CD8-positive, alpha-beta memory T cell (primary cell): ENCODE results near the gene PGM2. TPM values are rescaled to one million over a fixed set of nuclear protein-coding genes. Genes with fewer than 3 reads are reported as not detected.

Experiments used
- CTCF ChIA-PET: fragments of 350-600 bp; sonication (Branson Sonifier 250); formaldehyde crosslinking; loops from one replicate; lab custom pipeline; 2021; ENCODE audit warnings: antibody characterized with exemption; lab: Charles Lee
- POLR2A ChIA-PET: fragments of 350-600 bp; sonication (Branson Sonifier 250); formaldehyde crosslinking; loops from one replicate; lab custom pipeline; 2021; ENCODE audit warnings: antibody characterized with exemption; lab: Charles Lee
- DNase-seq, 5 donors: peaks; one replicate each; pipeline versions ENCODE4 v3.0.0 to v3.0.0-alpha.2; 2020 to 2022; ENCODE audit warnings: mixed read lengths in 1 of 5
- H3K27ac ChIP-seq: one replicate; pipeline ENCODE4 v1.7.0; 2013; ENCODE audit warnings: low read depth, mild to moderate bottlenecking, low read length, moderate library complexity
- H3K27me3 ChIP-seq: 2 replicates; pipeline ENCODE4 v1.7.0; 2013; ENCODE audit warnings: low read length, mild to moderate bottlenecking; ENCODE audit not compliant: insufficient read depth, poor library complexity, severe bottlenecking
- H3K36me3 ChIP-seq: 2 replicates; pipeline ENCODE4 v1.7.0; 2013; ENCODE audit warnings: mild to moderate bottlenecking, low read length, moderate library complexity; ENCODE audit not compliant: insufficient read depth
- H3K4me1 ChIP-seq: 2 replicates; pipeline ENCODE4 v1.7.0; 2013; ENCODE audit warnings: mild to moderate bottlenecking, low read length, moderate library complexity; ENCODE audit not compliant: insufficient read depth
- H3K4me3 ChIP-seq: 2 replicates; pipeline ENCODE4 v1.7.0; 2013; ENCODE audit warnings: mild to moderate bottlenecking, low read length
- H3K9me3 ChIP-seq: 2 replicates; pipeline ENCODE4 v1.7.0; 2013; ENCODE audit warnings: mild to moderate bottlenecking, low read length
- H3K27ac Mint-ChIP-seq, 8 donors: one replicate each; pipeline ENCODE4 v1.8.0; 2020 to 2021; ENCODE audit warnings: mixed read lengths in 8 of 8, mild to moderate bottlenecking in 6 of 8, inconsistent platforms in 3 of 8, moderate library complexity in 3 of 8
- H3K27me3 Mint-ChIP-seq, 2 donors: one replicate each; pipeline ENCODE4 v1.8.0; 2020 to 2021; ENCODE audit warnings: mixed read lengths in 2 of 2, mild to moderate bottlenecking in 1 of 2, moderate library complexity in 1 of 2
- H3K36me3 Mint-ChIP-seq, 3 donors: one replicate each; pipeline ENCODE4 v1.8.0; 2020 to 2021; ENCODE audit warnings: mixed read lengths in 3 of 3, inconsistent platforms in 1 of 3, mild to moderate bottlenecking in 1 of 3
- H3K4me1 Mint-ChIP-seq, 3 donors: one replicate each; pipeline ENCODE4 v1.8.0; 2020 to 2021; ENCODE audit warnings: mixed read lengths in 3 of 3, inconsistent platforms in 1 of 3, mild to moderate bottlenecking in 1 of 3
- H3K4me3 Mint-ChIP-seq, 7 donors: one replicate each; pipeline ENCODE4 v1.8.0; 2020 to 2021; ENCODE audit warnings: mixed read lengths in 7 of 7, mild to moderate bottlenecking in 6 of 7, moderate library complexity in 4 of 7, inconsistent platforms in 2 of 7
- H3K9me3 Mint-ChIP-seq, 5 donors: one replicate each; pipeline ENCODE4 v1.8.0; 2020 to 2022; ENCODE audit warnings: mixed read lengths in 5 of 5, mild to moderate bottlenecking in 3 of 5, moderate library complexity in 2 of 5, inconsistent platforms in 1 of 5
- polyA plus RNA-seq: library from polyadenylated mRNA; unstranded; fragments of 300-500 nt; fragmentation: Illumina TruSeq; gene quantifications from one replicate; pipeline ENCODE4 v1.2.3, GENCODE V29; 2021
- total RNA-seq, 2 experiments: library from RNA; stranded (reverse); gene quantifications; one replicate each; pipeline ENCODE4 v1.2.3, GENCODE V29; 2021

The PGM2 gene
- total and polyA plus RNA-seq, 3 experiments from 2014 or later, result 18.1 to 65.9 (median 62.3) TPM

DNA sequence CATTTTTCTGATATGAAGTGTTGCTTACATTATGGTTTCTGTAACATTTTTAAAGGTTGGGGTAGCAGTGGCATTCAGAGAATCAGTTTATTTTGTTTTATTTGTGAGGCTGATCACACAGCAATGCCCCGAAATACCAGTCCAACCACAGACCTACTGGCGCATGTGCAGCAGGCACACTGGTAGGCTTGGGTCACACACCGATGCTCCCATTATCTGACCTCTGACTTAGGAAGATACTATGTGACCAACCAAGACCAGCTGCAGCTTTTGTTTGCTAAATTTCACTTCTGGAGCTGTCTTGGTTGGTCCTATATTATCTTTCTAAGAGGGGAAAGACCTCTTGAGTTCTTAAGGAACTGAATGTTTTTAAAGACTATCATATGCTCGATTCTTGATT, 18.7 kb downstream of the PGM2 start:
- no peaks in the 10 kb centered on the region for H3K4me1 Mint-ChIP-seq
- H3K4me3 Mint-ChIP-seq, result no peak overlapping the region
- POLR2A ChIA-PET, result no interaction called here
- Histone ChIP-seq H3K27me3 (no peaks in the 10 kb centered on the region), H3K27ac (no peak overlapping the region), H3K4me1 (no peaks in the 10 kb centered on the region), H3K36me3 (peaks cover 26% of the 10 kb centered on the region), H3K9me3 (no peaks in the 10 kb centered on the region), H3K4me3 (no peak overlapping the region)
- DNase-seq, result no peak
- peaks cover 13 to 71% (median 34%) of the 10 kb centered on the region in 3 donors for H3K36me3 Mint-ChIP-seq
- H3K27ac Mint-ChIP-seq, result no peak overlapping the region
- H3K27me3 Mint-ChIP-seq, result no peaks in the 10 kb centered on the region
- no peaks in the 10 kb centered on the region for H3K9me3 Mint-ChIP-seq
- CTCF ChIA-PET, result no interaction called here

DNA sequence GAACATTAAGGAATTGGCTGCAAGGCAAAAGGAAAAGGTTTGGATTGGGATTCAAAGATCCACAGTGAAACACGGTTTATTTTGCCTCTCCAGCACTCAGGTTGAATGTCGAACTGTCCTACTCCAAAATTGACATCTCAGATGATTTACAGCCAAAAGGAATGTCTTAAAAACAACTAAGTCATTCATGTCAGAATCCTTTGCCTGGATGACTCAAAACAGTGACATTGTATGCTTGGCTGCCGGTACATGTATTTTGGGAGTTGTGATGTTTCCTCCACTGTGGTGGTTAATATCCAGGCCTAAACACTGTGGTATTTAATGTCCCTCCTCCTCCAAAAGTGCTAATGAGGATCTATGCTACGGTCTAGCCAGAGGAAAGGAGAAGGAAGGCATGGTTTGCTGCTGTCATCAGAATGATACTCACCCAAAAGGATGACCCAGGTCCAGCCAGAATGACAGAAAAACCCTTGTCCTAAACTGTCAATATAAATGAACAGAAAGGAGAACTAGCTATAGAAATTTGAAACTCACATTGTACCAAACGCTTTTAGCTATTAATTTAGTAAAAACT, 20.9 kb downstream of the PGM2 start:
- CTCF ChIA-PET, result no interaction called here
- POLR2A ChIA-PET, result no interaction called here
- no peak overlapping the region for H3K27ac Mint-ChIP-seq
- H3K4me3 Mint-ChIP-seq, result no peak overlapping the region
- Histone ChIP-seq H3K4me3 (no peak overlapping the region), H3K27me3 (no peaks in the 10 kb centered on the region), H3K4me1 (no peaks in the 10 kb centered on the region), H3K9me3 (no peaks in the 10 kb centered on the region), H3K36me3 (peaks cover 20% of the 10 kb centered on the region), H3K27ac (no peak overlapping the region)
- peaks cover 0 to 2% (median 0%) of the 10 kb centered on the region in 3 donors for H3K4me1 Mint-ChIP-seq
- H3K27me3 Mint-ChIP-seq, result no peaks in the 10 kb centered on the region
- peaks cover 13 to 68% (median 38%) of the 10 kb centered on the region in 3 donors for H3K36me3 Mint-ChIP-seq
- DNase-seq, result no peak
- H3K9me3 Mint-ChIP-seq, result no peaks in the 10 kb centered on the region

DNA sequence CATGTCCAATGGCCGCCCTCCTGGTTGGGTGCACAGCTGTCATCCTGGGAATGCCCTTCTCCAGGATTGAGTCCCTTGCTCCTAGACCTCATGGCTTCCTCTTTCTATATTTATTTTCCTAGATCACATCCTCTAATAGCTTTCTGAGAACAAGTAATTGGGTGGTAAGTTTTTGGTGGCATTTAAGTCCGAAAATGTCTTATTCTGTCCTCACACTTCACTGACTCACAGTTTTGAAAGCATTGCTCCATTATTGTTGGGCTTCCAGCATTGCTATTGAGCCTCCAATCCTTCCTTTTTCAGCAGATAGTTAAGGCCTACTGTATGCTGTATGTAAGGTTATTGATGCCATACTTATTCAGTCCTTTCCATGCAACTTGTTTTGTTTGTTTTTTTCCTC, 25.9 kb downstream of the PGM2 start:
- Histone ChIP-seq H3K9me3 (no peaks in the 10 kb centered on the region), H3K27me3 (no peaks in the 10 kb centered on the region), H3K4me1 (no peaks in the 10 kb centered on the region), H3K4me3 (no peak overlapping the region), H3K36me3 (peaks cover 8% of the 10 kb centered on the region), H3K27ac (no peak overlapping the region)
- Mint-ChIP-seq H3K4me3 (no peak overlapping the region), H3K9me3 (no peaks in the 10 kb centered on the region), H3K27ac (peak overlapping the region in 1 of 8 donors; percentile 6), H3K4me1 (peaks cover 0 to 4% (median 0%) of the 10 kb centered on the region in 3 donors), H3K36me3 (peaks cover 0 to 67% (median 29%) of the 10 kb centered on the region in 3 donors), H3K27me3 (no peaks in the 10 kb centered on the region)
- POLR2A ChIA-PET, result no interaction called here
- CTCF ChIA-PET, result interaction anchor here (0.6 to 1.4 kb wide), 2 partner anchors 48 to 269 kb away, joined by 3 to 4 read pairs; no protein-coding TSS in a partner anchor
- no peak for DNase-seq

DNA sequence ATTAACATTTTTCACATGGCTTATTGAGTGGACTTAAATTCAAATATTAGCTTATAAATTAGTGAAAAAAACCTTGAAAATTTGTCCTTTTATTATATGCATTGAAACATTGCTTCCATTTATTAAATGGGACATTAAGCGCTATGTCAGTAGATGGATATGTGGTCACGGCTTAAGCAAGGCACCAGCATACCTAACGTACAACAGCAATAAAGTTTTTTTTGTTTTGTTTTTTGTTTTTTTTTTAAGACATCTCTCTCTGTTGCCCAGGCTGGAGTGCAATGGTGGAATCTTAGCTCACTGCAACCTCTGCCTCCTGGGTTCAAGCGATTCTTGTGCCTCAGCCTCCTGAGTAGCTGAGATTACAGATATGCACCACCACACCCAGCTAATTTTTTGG, 31.6 kb downstream of the PGM2 start:
- DNase-seq, result no peak
- H3K4me1 ChIP-seq, result no peaks in the 10 kb centered on the region
- Mint-ChIP-seq H3K4me3 (no peak overlapping the region), H3K4me1 (no peaks in the 10 kb centered on the region), H3K36me3 (peaks cover 12 to 70% (median 16%) of the 10 kb centered on the region in 3 donors), H3K27ac (no peak overlapping the region), H3K9me3 (no peaks in the 10 kb centered on the region), H3K27me3 (no peaks in the 10 kb centered on the region)
- H3K9me3 ChIP-seq, result no peaks in the 10 kb centered on the region
- no peak overlapping the region for H3K4me3 ChIP-seq
- H3K27ac ChIP-seq, result no peak overlapping the region
- POLR2A ChIA-PET, result no interaction called here
- CTCF ChIA-PET, result interaction anchor here (0.9 to 1.4 kb wide), 3 partner anchors 16 to 178 kb away, joined by 3 to 5 read pairs (median 4); no protein-coding TSS in a partner anchor
- no peaks in the 10 kb centered on the region for H3K27me3 ChIP-seq
- peaks cover 3% of the 10 kb centered on the region for H3K36me3 ChIP-seq

DNA sequence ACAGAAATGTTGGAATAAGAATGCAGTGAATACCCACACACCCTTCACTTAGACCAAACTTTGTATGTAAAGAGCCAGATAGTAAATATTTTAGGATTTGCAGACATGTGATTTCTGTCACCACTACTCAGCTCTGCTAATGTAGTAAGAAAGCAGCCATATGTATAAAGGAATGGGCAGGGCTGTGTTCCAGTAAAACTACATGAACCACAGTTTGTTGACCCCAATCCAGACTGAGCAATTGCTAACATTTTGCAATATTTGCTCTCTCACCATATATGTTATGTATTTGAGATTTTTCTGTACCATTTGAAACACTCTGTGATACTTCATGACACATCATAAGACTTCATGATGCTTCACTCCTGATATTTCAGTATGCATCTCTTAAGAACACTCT, 32.4 kb downstream of the PGM2 start:
- Histone ChIP-seq H3K36me3 (peaks cover 5% of the 10 kb centered on the region), H3K4me3 (no peak overlapping the region), H3K4me1 (no peaks in the 10 kb centered on the region), H3K9me3 (no peaks in the 10 kb centered on the region), H3K27me3 (no peaks in the 10 kb centered on the region), H3K27ac (no peak overlapping the region)
- Mint-ChIP-seq H3K27me3 (no peaks in the 10 kb centered on the region), H3K4me1 (no peaks in the 10 kb centered on the region), H3K4me3 (no peak overlapping the region), H3K27ac (no peak overlapping the region), H3K9me3 (no peaks in the 10 kb centered on the region), H3K36me3 (peaks cover 15 to 71% (median 17%) of the 10 kb centered on the region in 3 donors)
- ChIA-PET POLR2A (no interaction called here), CTCF (no interaction called here)
- DNase-seq, result no peak

DNA sequence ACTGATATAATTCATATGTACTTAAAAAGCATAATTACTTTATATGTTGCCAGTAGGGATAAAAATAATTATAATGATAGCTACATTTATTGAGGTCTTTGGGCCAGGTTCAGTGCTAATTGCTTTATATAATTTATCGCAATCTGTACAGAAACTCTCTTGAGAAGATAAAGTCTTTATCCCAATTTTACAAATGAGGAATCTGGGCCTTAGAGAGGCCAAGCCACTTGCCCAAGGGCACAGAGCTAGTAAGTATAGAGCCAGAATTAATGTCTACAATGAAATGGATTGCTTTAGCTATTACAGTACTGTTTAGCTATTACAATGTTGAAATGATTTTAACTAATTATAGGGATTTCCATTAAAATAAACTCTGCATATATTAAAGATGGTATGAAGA, 33.8 kb downstream of the PGM2 start:
- Histone ChIP-seq H3K27me3 (no peaks in the 10 kb centered on the region), H3K4me3 (no peak overlapping the region), H3K27ac (no peak overlapping the region), H3K4me1 (no peaks in the 10 kb centered on the region), H3K36me3 (peaks cover 5% of the 10 kb centered on the region), H3K9me3 (no peaks in the 10 kb centered on the region)
- Mint-ChIP-seq H3K9me3 (no peaks in the 10 kb centered on the region), H3K36me3 (peaks cover 15 to 65% (median 15%) of the 10 kb centered on the region in 3 donors), H3K27me3 (no peaks in the 10 kb centered on the region), H3K27ac (no peak overlapping the region), H3K4me3 (no peak overlapping the region), H3K4me1 (no peaks in the 10 kb centered on the region)
- POLR2A ChIA-PET, result no interaction called here
- CTCF ChIA-PET, result no interaction called here
- no peak for DNase-seq

DNA sequence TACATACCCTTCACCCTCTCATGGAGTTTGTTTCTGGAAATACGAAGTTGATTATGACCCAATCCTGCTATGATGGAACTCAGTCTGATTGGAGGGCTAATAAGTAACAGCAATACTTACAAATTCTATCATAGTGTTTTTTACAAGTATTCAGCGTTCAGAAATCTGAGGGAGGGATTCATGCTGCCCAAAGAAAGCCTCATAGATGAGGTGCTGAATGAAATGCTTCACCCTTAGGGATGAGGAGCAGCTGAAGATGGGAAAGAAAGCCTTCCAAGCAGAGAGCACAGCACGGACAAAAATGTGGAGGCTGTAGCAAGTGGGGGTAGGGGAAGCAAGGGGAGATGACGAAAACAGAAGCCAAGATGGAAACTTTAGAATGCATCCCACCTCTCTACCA, 36.5 kb downstream of the PGM2 start:
- Histone ChIP-seq H3K9me3 (no peaks in the 10 kb centered on the region), H3K4me1 (no peaks in the 10 kb centered on the region), H3K27ac (no peak overlapping the region), H3K4me3 (no peak overlapping the region), H3K36me3 (peaks cover 5% of the 10 kb centered on the region), H3K27me3 (no peaks in the 10 kb centered on the region)
- Mint-ChIP-seq H3K27ac (no peak overlapping the region), H3K36me3 (peaks cover 17 to 62% (median 20%) of the 10 kb centered on the region in 3 donors), H3K4me1 (no peaks in the 10 kb centered on the region), H3K9me3 (no peaks in the 10 kb centered on the region), H3K27me3 (no peaks in the 10 kb centered on the region), H3K4me3 (no peak overlapping the region)
- DNase-seq, result no peak
- POLR2A ChIA-PET, result no interaction called here
- CTCF ChIA-PET, result no interaction called here

DNA sequence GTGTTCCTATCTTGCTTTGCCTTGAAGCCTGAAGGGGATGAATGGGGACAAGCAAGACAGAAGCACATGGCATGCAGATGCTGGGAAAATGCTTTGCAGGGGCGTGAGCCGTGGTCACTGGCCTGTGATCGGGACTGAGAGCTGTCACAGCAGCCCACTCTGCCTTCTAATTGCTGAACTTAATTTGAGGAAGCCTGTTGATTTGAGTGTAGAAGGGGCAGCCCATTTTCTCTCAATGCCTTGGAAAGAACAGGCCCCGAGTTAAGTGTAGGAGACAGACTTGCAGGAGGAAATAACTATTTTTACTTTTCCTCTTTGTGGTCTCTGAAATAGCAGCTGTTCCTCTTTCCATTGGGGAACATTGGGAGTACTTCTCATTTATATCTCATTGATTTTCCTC, 38.3 kb downstream of the PGM2 start:
- H3K9me3 ChIP-seq, result no peaks in the 10 kb centered on the region
- no peak for DNase-seq
- Mint-ChIP-seq H3K27ac (peak overlapping the region in 1 of 8 donors; percentile 29), H3K9me3 (no peaks in the 10 kb centered on the region), H3K4me3 (no peak overlapping the region), H3K27me3 (no peaks in the 10 kb centered on the region), H3K36me3 (peaks cover 17 to 55% (median 20%) of the 10 kb centered on the region in 3 donors), H3K4me1 (no peaks in the 10 kb centered on the region)
- POLR2A ChIA-PET, result no interaction called here
- CTCF ChIA-PET, result no interaction called here
- no peak overlapping the region for H3K27ac ChIP-seq
- no peaks in the 10 kb centered on the region for H3K4me1 ChIP-seq
- H3K27me3 ChIP-seq, result no peaks in the 10 kb centered on the region
- H3K4me3 ChIP-seq, result no peak overlapping the region
- H3K36me3 ChIP-seq, result peaks cover 5% of the 10 kb centered on the region
